K562 (cell line): ENCODE data around the gene CCSAP. TPM values are rescaled to one million over a fixed set of nuclear protein-coding genes. Genes with fewer than 3 reads are reported as not detected.

ENCODE experiments used
- ARID1B ChIP-seq: fragments of 450-650 bp; IDR thresholded peaks from 2 replicates; pipeline ENCODE4 v1.6.1; 2016; ENCODE audit warnings: antibody characterized with exemption, mild to moderate bottlenecking, inconsistent platforms
- BHLHE40 ChIP-seq: IDR thresholded peaks from 2 replicates; pipeline ENCODE4 v1.6.1; 2011; ENCODE audit warnings: low read length, improper control_type of control experiment
- CHD1 ChIP-seq: fragments of 200-600 bp; sonication (generic); IDR thresholded peaks from one replicate; pipeline ENCODE4 v1.6.1; 2012; ENCODE audit warnings: mild to moderate bottlenecking, moderate library complexity, low read length, inconsistent platforms
- E2F6 ChIP-seq, 2 experiments: IDR thresholded peaks; 2 replicates each; pipeline ENCODE4 v1.6.1; 2011; ENCODE audit warnings: borderline replicate concordance in 1 of 2, control low read depth in 1 of 2, low read depth in 1 of 2, low read length in 1 of 2, mild to moderate bottlenecking in 1 of 2, mixed read lengths in 1 of 2, moderate library complexity in 1 of 2; ENCODE audit not compliant: insufficient read depth in 1 of 2, insufficient read length in 1 of 2, poor library complexity in 1 of 2, severe bottlenecking in 1 of 2; ENCODE audit errors: extremely low read depth in 1 of 2
- IRF9 ChIP-seq: fragments of 450-650 bp; IDR thresholded peaks from 2 replicates; pipeline ENCODE4 v1.6.1; 2016; ENCODE audit warnings: missing biosample characterization, missing genetic modification characterization
- MCM2 ChIP-seq: fragments of 450-650 bp; IDR thresholded peaks from 2 replicates; pipeline ENCODE4 v1.6.1; 2017; ENCODE audit warnings: low read depth, mild to moderate bottlenecking
- NCOR1 ChIP-seq: fragments of 450-650 bp; IDR thresholded peaks from 2 replicates; pipeline ENCODE4 v1.6.1; 2016; ENCODE audit warnings: mild to moderate bottlenecking, moderate library complexity
- PHF20 ChIP-seq: fragments of 450-650 bp; IDR thresholded peaks from 2 replicates; pipeline ENCODE4 v1.6.1; 2018; ENCODE audit not compliant: partially characterized antibody
- SETDB1 ChIP-seq: IDR thresholded peaks from one replicate; pipeline ENCODE4 v1.6.1; 2012; ENCODE audit warnings: low read length, control low read depth, inconsistent platforms
- TAF15 ChIP-seq: fragments of 200-400 bp; formaldehyde crosslinking; IDR thresholded peaks from 2 replicates; pipeline ENCODE4 v1.6.1; 2017; ENCODE audit warnings: mild to moderate bottlenecking, low read depth, low read length, moderate library complexity
- THAP12 ChIP-seq: fragments of 250-450 bp; sonication (Bioruptor Pico); IDR thresholded peaks from 2 replicates; pipeline ENCODE4 v1.9.0; 2021; ENCODE audit warnings: mild to moderate bottlenecking, inconsistent platforms
- YY1 ChIP-seq, 3 experiments: IDR thresholded peaks; 2 replicates each; pipeline ENCODE4 v1.6.1; 2011; ENCODE audit warnings: low read length in 2 of 3, mild to moderate bottlenecking in 2 of 3, moderate library complexity in 2 of 3, borderline replicate concordance in 1 of 3, control low read depth in 1 of 3, low read depth in 1 of 3; ENCODE audit not compliant: insufficient read depth in 3 of 3, insufficient replicate concordance in 2 of 3, control insufficient read depth in 1 of 3, insufficient read length in 1 of 3; ENCODE audit errors: extremely low read depth in 1 of 3
- ZNF282 ChIP-seq: sonication (generic); formaldehyde crosslinking; IDR thresholded peaks from 2 replicates; pipeline ENCODE4 v1.8.1; 2023; ENCODE audit warnings: missing genetic modification reagents
- ZNF347 ChIP-seq: fragments of 450-650 bp; formaldehyde crosslinking; IDR thresholded peaks from 2 replicates; pipeline ENCODE4 v1.4.0; 2020; ENCODE audit warnings: low read depth, mild to moderate bottlenecking, moderate library complexity
- ZNF609 ChIP-seq: sonication (generic); formaldehyde crosslinking; IDR thresholded peaks from 2 replicates; pipeline ENCODE4 v1.8.1; 2023; ENCODE audit warnings: missing genetic modification reagents, mild to moderate bottlenecking, borderline replicate concordance
- polyA plus RNA-seq, 8 experiments: library from polyadenylated mRNA; depleted of rRNA in 4 of 8; stranded (reverse) in 5 of 8; unstranded in 3 of 8; fragments of >200 nt; fragmentation: Nextera tagmentation in 2 of 8; fragmentation: Illumina TruSeq in 1 of 8; extraction: Ambion mirVana in 2 of 8; extraction: Trizol in 1 of 8; gene quantifications; 2 replicates each; pipeline versions ENCODE4 v1.2.1 to v1.2.3, GENCODE V29; 2011 to 2014; ENCODE audit warnings: inconsistent platforms in 1 of 8, missing spikeins in 1 of 8
- total RNA-seq, 7 experiments: library from RNA; depleted of rRNA in 6 of 7; stranded (reverse); fragments of >200 nt in 6 of 7; fragmentation: Illumina TruSeq in 2 of 7; extraction: Trizol in 2 of 7; gene quantifications; 2 replicates each; pipeline versions ENCODE4 v1.2.1 to v1.2.3, GENCODE V29; 2011 to 2021; ENCODE audit warnings: low replicate concordance in 1 of 7

CCSAP gene
- total and polyA plus RNA-seq, 9 of the 15 experiments (the other 6 are each of a cell fraction or from before 2014, with no cell fraction given) = 3.6 to 15.9 (median 9.5) TPM

GRCh38 chr1:229342656-229343569 is at the start of gene CCSAP (continued):
- TF ChIP-seq E2F6 (IDR thresholded peaks at IDR 0.05; ENCODE audit: borderline replicate concordance in 1 of 2, extremely low read depth in 1 of 2, insufficient read depth in 1 of 2, insufficient read length in 1 of 2, low read depth in 1 of 2, low read length in 1 of 2, poor library complexity in 1 of 2, severe bottlenecking in 1 of 2) (peak; percentile 86 to 96), ZNF609 (CRISPR knock-in tag) (0 out of 2 replicates have a peak, but pooled peaks have one; percentile 1), ZNF347 (no peak), NCOR1 (0 out of 2 replicates have a peak, but pooled peaks have one; percentile 2), TAF15 (no peak), PHF20 (peak; percentile 45), YY1 (IDR thresholded peaks at IDR 0.05; ENCODE audit: borderline replicate concordance in 1 of 3, control insufficient read depth in 1 of 3, extremely low read depth in 1 of 3, insufficient read depth in 3 of 3, insufficient read length in 1 of 3, insufficient replicate concordance in 2 of 3, low read depth in 1 of 3, low read length in 2 of 3) (peak; percentile 23 to 91 (median 83)), THAP12 (peak; percentile 82), MCM2 (no peak), CHD1 (peak; percentile 52), BHLHE40 (0 out of 2 replicates have a peak, but pooled peaks have one; percentile 39), IRF9 (tag) (no peak), ZNF282 (0 out of 2 replicates have a peak, but pooled peaks have one; percentile 43), ARID1B (no peak), SETDB1 (no peak)
